ENCODE results near the gene PNMA8C.
"Not testable (repeated sequence)": the region's sequence is repeated elsewhere in the genome, so short reads cannot be mapped to it uniquely, and the experiment has no call there.

GRCh38 chr19:46414899-46415298, 13.8 kb downstream of the PNMA8C start:
- TF ChIP-seq POLR2AphosphoS5, EP300 (IDR thresholded peaks at IDR 0.05): not testable (repeated sequence)
